ENCODE data around the gene CA6.
"Not testable (repeated sequence)": the region's sequence is repeated elsewhere in the genome, so short reads cannot be mapped to it uniquely, and the experiment has no call there.

The CA6 gene

DNA sequence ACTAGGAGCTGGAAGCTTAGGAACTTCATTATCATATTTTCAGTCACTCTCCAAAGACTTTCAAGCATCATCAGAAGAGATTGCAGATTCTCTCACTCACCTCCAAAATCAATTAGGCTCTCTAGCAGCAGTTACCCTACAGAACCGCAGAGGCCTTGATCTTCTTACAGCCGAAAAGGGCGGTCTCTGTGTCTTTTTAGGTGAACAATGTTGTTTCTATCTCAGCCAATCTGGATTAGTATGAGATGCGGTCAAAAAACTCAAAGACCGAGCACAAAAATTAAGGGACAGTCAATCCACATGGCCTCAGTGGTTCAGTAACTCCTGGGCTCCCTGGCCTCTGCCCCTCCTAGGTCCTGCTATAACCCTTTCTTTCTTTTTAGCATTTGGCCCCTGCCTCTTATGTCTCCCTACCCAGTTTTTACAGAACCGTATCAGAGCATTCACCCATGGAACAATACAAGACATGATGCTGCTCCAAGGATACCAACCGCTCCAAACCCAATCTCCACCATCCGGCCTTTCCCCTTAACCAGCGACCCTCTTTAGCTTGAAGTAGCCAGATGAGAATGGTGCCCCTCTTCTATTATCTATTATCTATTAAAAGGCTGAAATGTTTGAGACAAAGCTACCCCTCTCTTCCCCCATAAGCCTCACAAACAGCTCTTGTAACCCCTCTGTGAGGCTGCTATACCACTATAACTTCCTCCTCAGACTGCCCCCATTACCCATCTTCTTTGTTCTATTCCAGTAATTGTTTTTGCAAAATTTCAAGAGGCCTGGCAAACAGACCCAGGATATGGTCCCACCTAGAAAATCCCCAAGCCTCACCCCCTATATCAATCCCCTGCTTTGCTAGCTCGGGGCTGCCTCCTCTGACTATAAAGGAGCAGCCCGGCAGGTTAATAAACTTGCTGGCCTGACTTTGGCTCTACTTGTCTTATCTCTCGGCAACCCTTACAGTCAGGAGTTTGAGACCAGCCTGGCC lies 18.7 kb upstream of the CA6 start:
- no peak for DNase-seq (ENCODE audit: extremely low read depth in 1 of 2, low read depth in 1 of 2)

DNA sequence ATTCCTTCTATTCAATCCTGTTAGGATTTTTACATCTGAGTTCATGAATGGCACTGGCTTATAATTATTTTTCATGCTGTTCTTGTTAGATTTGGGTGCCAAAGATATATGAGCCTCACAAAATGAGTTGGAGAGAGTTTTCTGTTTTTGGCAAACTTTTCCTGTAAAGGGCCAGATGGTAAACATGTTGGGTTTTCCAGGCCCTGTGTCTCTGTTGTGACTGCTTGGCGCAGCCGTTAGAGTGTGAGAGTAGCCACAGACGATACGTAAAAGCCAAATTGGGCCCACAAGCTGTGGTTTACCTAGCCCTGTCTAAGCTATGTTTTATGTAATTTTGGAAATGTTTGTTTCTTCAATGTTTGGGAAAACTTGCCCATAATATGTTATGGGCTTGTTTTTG lies 15.6 kb upstream of the CA6 start:
- DNase-seq (ENCODE audit: extremely low read depth in 1 of 2, low read depth in 1 of 2), result no peak

DNA sequence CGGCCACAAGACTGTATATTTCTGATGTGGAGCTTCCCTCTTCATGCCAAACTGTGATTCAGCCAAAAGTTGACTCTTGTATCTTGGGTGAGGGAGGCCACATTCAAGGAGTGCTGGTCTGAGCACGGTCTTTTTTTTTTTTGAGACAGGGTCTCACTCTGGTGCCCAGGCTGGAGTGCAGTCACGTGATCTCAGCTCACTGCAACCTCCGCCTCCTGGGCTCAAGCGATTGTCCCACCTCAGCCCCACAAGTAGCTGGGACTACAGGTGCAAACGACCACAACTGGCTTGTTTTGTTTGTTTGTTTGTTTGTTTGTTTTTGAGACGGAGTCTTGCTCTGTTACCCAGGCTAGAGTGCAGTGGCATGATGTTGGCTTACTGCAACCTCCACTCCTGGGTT lies 8.6 kb upstream of the CA6 start:
- DNase-seq (ENCODE audit: extremely low read depth in 1 of 2, low read depth in 1 of 2), result not testable (repeated sequence)

DNA sequence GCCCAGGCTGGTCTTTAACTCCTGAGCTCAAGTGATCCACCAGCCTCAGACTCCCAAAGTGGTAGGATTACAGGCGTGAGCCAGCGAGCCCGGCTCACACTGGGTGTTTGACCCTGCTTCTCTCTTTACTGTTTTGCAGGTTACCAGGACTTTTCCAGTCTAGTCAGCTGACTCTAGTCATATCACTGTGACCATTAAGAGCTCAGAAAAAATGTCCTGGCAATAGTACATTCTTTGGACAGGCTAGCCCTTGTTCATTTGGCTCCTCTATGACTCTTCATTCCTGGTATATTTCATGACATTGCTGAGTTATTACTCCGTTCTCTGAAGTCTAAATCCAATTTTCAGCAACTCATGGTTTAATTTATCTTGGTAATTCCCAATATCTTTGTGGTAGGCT lies 8.0 kb upstream of the CA6 start:
- no peak for DNase-seq (ENCODE audit: extremely low read depth in 1 of 2, low read depth in 1 of 2)

DNA sequence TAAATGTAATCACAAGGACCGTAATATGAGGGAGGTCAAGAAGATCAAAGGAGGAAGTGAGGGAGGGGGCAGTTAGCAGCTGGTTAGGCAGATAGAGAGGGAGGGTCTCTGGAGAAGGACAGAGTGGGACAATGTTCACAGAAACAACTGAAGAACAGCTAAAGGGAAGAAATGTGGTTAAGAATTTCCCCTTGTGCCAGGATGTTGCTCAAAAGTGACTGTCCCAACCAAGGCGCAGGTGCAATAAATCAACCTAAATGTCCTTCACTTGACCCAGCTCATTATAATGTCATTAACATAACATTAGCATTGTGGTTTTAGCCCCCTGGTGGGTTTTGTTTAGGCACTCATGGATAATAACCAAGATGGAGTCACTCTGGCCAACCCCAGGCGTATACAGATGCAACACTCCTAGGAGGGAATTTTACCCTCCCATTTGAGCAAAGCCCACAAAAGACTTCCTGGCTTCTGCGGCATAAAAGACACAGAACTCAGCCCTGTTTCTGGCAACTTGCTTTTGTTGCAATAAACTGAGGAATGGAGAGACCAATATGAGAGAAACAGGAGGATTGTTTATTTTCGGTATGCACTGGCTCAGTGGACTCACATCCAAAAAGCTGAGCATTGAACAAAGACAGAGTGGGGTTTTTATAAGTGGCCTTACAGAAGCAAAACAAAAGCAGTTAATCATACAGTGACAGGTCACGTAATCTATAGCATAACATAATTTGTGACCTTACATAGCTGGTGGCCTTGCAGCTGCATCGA lies 7.3 kb upstream of the CA6 start:
- no peak for DNase-seq (ENCODE audit: extremely low read depth in 1 of 2, low read depth in 1 of 2)

DNA sequence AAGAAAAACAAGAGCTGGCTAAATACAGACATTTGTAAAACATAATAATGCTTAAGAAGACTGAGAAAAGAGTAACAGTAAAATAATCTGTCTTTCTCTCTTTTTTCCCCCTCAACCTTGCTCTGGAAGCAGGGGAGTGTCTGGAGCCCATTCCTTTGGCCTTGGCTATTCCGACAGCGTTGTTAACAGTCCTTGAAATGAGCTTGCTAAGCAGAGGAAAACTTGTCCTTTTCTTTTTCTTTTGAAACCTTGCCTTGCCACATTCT lies 6.7 kb upstream of the CA6 start:
- DNase-seq (ENCODE audit: extremely low read depth in 1 of 2, low read depth in 1 of 2), result no peak

- no peak for DNase-seq (ENCODE audit: extremely low read depth in 1 of 2, low read depth in 1 of 2)
Observed at GRCh38 chr1:8939362-8939995, 6.2 kb upstream of the CA6 start.

GRCh38 chr1:8941906-8942305 lies 3.8 kb upstream of the CA6 start:
- DNase-seq (ENCODE audit: extremely low read depth in 1 of 2, low read depth in 1 of 2), result no peak

DNA sequence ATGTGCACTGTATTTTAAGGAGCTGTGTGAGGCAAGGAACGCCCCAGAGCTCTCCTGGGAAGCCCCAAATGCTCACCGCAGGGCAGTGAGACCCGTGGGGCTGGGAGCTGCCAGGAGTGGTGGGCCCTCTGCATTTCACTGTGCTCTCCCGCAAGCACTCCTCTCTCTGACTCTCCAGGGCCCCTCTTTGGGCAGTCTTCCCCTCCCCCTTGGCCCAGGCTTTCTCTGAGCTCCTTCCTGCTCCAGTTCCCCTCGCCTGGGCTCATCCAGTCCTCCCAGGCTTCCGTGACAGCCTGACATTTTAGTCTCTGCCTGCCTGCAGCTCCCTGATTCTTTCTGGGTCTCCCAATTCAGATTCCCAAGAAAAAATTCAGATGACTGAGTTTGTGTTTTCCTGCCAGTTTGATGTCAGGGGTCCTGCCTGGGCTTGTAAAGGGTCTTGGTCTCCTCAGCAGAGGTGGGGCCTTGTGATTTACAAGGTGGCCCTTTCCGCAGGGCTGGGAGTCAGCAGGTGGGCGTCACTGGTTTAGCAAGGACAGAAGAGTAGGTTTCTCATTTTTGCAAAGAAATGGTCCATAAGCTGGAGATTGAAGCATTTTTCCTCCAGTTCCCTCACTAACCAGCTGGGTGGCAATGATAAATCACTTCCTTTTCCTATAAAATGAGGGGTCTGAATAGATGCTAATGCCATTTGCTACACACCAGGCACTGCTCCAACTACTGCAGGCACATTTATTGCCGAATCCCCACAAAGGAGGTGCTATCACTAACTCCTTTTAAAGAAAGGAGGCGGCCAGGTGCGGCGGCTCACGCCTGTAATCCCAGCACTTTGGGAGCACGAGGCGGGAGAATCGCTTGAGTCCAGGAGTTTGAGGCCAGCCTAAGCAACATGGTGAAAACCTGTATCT lies 1.9 kb upstream of the CA6 start:
- no peak for DNase-seq (ENCODE audit: extremely low read depth in 1 of 2, low read depth in 1 of 2)

GRCh38 chr1:8947127-8947691 lies 1.5 kb downstream of the CA6 start:
- no peak for DNase-seq (ENCODE audit: extremely low read depth in 1 of 2, low read depth in 1 of 2)

DNA sequence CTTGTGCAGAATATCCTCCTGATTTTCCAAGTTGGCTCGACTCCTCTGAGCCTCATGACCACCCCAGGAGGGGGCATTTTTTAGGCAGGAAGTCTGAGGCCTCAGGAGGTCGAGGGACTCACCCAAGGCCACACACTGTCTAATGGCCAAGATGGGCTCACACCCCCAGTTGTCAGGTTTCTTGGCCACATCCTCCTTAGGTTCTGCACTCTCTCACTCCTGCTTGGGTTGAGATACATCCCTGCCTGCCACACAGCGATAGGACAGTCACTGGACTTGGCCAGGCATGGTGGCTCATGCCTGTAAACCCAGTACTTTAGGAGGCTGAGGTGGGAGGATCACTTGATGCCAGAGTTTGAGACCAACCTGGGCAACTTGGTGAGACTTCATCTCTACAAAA lies 4.6 kb downstream of the CA6 start:
- DNase-seq (ENCODE audit: extremely low read depth in 1 of 2, low read depth in 1 of 2), result no peak

DNA sequence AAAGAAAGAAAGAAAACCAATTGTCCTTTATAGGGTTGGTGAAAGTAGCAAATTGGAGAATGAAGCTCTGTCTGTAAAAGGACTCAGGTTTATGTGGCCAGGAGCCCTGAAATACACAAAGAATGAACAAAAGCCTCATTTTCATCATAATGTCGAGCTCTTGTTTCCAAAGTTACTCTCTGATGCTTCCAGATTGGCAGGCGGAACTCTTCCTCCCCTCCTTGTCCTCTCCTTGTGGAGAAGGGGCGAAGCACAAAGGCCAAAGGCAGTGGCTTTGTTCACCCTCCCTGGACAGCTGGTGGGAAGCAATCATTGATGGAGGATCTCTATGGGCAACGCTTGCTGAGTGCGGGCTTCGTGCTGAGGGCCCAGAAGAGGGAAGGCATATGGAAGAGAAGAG lies 5.6 kb downstream of the CA6 start:
- DNase-seq (ENCODE audit: extremely low read depth in 1 of 2, low read depth in 1 of 2), result no peak

DNA sequence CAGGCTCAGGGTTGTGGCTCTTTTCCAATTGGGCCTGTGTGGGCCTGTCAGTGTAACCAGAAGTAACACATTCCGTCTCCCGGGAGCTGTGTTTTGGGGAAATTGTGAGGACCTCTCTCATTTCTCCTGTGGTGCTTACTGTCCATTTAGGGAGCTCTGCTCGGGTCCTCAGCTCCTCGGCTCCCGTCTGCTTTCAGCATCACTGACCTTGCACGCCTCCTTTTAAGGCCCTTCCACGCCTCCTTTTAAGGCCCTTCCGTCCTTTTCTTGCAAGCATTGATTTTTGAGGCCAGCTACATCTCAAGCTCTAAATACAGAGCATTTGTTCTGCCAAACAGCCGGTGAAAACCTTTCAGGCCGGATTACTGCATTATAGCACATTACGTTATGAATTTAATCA lies 9.7 kb downstream of the CA6 start:
- DNase-seq (ENCODE audit: extremely low read depth in 1 of 2, low read depth in 1 of 2), result no peak

- DNase-seq (ENCODE audit: extremely low read depth in 1 of 2, low read depth in 1 of 2), result no peak
Observed at GRCh38 chr1:8956461-8957349, 11.0 kb downstream of the CA6 start.

DNA sequence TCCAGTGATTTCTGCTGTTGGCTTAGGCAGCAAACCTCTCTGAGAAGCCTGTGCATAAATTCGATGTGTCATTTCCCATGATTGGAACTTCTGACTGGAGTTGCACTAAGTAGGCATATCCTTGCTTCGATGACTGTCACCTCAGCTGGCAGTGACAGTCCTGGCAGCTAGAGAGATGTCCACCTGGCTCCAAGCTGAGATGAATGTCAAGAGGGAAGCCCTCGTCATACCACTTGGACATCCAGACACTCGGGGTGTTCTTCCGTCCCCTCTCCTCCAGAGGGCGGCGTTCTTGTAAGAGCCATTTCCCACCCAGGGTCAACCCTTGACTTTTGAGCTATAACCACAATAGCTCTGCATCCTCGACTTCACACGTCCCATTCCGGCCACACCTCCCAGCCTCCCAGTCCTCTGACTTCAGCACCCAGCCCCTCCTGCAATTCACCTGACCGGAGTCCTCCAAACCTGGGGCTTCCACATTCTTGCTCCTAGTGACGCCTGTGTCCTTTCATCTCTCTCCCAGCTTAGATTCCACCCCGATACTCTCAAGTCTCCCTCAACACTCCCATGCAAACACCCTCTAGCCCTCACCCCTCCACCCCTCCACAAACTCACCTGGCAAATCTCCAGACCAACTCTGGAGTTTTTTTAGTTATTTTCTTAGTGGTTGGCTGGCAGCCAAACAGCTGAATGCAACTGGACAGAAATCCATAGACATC lies 17.3 kb downstream of the CA6 start:
- DNase-seq (ENCODE audit: extremely low read depth in 1 of 2, low read depth in 1 of 2), result peak in 1 of 2 donors; percentile 23

GRCh38 chr1:8963963-8964362 lies 18.3 kb downstream of the CA6 start:
- no peak for DNase-seq (ENCODE audit: extremely low read depth in 1 of 2, low read depth in 1 of 2)

DNA sequence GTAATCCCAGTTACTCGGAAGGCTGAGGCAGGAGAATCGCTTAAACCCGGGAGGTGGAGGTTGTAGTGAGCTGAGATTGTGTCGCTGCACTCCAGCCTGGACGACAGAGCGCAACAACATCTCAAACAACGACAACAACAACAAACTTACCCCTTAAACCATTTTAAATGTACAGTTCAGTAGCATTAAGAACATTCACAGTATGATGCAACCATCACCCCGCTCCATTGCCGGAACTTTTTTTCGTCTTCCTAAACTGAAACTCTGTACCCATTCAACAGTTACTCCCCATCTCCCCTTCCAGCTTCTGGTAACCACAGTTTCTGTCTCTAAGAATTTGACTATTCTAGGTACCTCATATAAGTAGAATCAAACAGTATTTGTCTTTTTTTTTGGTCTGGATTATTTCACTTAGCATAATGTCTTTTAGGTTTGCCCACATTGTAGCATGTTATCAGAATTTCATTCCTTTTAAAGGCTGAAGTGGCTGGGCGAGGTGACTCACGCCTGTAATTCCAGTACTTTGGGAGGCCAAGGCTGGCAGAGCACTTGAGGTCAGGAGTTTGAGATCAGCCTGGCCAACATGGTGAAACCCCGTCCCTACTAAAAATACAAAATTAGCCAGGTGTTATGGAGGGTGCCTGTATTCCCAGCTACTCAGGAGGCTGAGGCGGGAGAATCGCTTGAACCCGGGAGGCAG lies 19.6 kb downstream of the CA6 start:
- DNase-seq (ENCODE audit: extremely low read depth in 1 of 2, low read depth in 1 of 2), result no peak

GRCh38 chr1:8966606-8967005 lies 20.9 kb downstream of the CA6 start:
- no peak for DNase-seq (ENCODE audit: extremely low read depth in 1 of 2, low read depth in 1 of 2)

Measured in activated CD8-positive, alpha-beta memory T cell treated with anti-CD3 and anti-CD28 coated beads for 1 hour (primary cell).